Activated effector memory CD4-positive, alpha-beta T cell treated with anti-CD3 and anti-CD28 coated beads, Interleukin-2, amount 50 U/mL, for 16 hours (primary cell): Measurements from ENCODE around the gene CYSTM1.

Source experiments
- DNase-seq: peaks from one replicate; pipeline ENCODE4 v3.0.0-alpha.2; 2020

Gene CYSTM1

DNA sequence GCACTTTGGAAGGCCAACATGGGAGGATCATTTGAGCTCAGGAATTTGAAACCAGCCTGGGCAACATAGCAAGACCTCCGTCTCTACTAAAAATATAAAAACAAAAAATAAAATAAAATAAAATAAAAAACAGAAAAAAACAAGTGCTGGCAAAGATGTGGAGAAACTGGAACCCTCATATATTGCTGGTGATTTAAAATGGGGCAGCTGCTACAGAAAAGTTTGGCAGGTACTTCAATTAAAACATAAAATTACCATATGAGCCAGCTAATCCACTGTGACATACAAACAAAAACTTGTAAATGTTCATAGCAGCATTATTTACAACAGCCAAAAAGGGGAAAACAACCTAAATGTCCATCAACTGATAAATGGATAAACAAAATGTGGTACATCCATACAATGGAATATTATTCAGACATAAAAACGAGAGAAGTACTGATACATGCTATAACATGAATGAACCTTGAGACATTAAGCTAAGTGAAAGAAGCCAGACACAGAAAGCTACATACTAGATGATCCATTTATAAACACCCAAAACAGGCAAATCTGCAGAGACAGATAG is 85.2 kb downstream of the CYSTM1 start:
- no peak for DNase-seq

GRCh38 chr5:140261403-140262171 is 86.6 kb downstream of the CYSTM1 start:
- no peak for DNase-seq

GRCh38 chr5:140262221-140262620 is 87.2 kb downstream of the CYSTM1 start:
- no peak for DNase-seq

DNA sequence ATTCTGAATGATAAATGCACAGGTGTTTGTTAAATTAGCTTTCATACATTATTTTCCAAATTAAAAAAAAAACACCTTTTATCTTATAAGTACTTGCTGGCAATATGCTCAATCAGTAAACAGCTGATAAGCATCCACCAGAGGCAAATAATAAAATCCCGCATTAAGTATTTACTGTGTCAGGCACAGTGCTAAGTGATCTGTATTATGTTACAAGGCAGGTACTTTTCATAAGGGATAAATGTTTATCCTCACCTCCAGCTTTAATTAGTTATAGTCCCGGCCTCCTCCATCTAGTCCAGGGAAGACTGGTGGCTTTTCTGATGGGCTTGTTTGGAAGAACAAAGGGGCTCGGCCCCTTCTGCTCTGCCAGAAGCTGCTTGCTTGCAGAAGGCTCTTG is 87.9 kb downstream of the CYSTM1 start:
- no peak for DNase-seq

GRCh38 chr5:140265845-140266244 is 90.9 kb downstream of the CYSTM1 start:
- DNase-seq: no peak

GRCh38 chr5:140266471-140267200 is 91.6 kb downstream of the CYSTM1 start:
- DNase-seq: no peak

GRCh38 chr5:140267201-140267540 is 92.2 kb downstream of the CYSTM1 start:
- no peak for DNase-seq

- no peak for DNase-seq
Observed at GRCh38 chr5:140267559-140268018, 92.6 kb downstream of the CYSTM1 start.

DNA sequence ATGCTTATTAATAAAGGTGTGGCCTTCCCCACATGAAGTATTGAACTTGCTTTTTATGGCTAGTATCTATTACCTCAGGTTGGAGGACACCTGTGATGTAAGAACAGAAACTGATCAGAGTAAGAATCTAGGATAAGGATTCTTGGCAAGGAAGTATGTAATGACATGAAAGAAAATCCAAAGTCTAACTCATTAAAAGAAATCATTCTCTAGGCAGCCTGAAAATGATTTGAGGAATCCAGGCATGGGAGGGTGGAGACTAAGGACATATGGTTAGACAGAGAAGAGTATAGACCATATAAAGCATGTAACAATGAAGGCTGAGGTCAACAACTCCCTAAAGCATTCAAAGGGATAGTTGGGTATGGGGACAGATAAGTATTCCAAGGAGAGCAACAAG is 95.0 kb downstream of the CYSTM1 start:
- DNase-seq: no peak

GRCh38 chr5:140273401-140273877 is 98.5 kb downstream of the CYSTM1 start:
- DNase-seq: no peak

GRCh38 chr5:140275837-140276236 is 100.8 kb downstream of the CYSTM1 start:
- DNase-seq: no peak

- no peak for DNase-seq
Observed at GRCh38 chr5:140282266-140282665, 107.3 kb downstream of the CYSTM1 start.

DNA sequence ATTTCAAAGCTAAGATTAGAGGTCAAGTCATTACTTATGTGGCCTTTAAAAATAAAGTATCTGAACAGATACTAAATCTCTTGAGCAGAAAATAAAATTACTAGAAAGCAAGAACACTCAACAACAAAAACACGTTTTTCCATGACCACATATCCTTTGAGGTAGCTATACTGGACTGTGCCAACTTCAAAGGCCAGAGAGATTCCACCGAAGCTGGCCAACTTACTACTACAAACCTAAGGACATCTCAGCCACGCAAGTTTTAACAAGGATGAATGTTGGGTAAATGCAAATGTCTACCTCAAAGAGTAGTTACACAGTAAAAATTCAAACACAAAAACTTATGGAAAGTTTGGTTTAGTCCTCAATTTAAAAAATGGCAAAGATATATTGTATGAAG is 109.0 kb downstream of the CYSTM1 start:
- no peak for DNase-seq

GRCh38 chr5:140286424-140286823 is 111.4 kb downstream of the CYSTM1 start:
- DNase-seq: no peak

DNA sequence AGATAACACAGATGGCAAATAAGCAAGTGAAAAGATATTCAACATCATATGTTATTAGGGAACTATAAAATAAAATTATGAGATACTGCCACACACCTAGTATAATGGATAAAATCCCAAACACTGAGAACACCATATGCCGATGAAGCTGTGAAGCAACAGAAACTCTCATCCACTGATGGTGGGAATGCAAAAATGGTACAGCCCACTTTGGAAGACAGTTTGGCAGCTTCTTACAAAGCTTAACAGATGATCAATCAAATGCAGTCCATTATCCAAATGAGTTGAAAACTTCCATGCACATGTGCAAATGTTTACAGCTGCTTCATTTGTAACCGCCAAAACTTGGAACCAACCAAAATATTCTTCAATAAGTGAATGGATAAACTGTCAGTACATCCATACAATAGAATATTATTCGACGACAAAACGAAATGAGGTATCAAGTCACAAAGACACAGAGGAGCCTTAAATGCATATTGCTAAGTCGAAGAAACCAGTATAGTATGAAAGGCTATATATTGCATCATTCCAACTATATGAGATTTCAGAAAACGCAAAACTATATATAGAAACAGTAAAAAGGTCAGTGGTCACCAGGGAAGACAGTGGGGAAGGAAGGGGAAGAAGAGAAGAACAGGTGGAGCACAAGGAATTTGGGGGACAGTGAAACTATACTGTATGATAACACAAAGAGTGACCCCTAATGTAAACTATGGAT is 113.0 kb downstream of the CYSTM1 start:
- DNase-seq: no peak

GRCh38 chr5:140292212-140293036 is 117.4 kb downstream of the CYSTM1 start:
- DNase-seq: no peak
